IMR-90 (cell line): ENCODE measurements around the gene PCGF2. TPM values are rescaled to one million over a fixed set of nuclear protein-coding genes. Genes with fewer than 3 reads are reported as not detected.

Experiments used
- ATAC-seq: fragments of 200-7000 bp; cut with Tn5 transposase; 2 replicates; pipeline ENCODE4 v1.9.1; 2020; ENCODE audit warnings: low read depth, mild to moderate bottlenecking, moderate library complexity
- BruUV-seq: library from RNA; stranded (reverse); fragments of 400-500 nt; replicated peaks from 2 replicates; lab custom pipeline; 2021; lab: Mats Ljungman, UMichigan
- CTCF ChIA-PET: fragments of 300-600 bp; formaldehyde crosslinking; extraction: SDS; loops from one replicate; lab custom pipeline; 2021; ENCODE audit warnings: antibody characterized with exemption; lab: Yijun Ruan, JAX
- POLR2A ChIA-PET: fragments of 300-600 bp; sonication (Branson Sonifier 250); formaldehyde crosslinking; loops from one replicate; lab custom pipeline; 2022; ENCODE audit warnings: antibody characterized with exemption; ENCODE audit not compliant: unreplicated experiment; lab: Charles Lee
- DNase-seq: peaks from one replicate; pipeline ENCODE4 v3.0.0; 2013
- H2AFZ ChIP-seq: replicated peaks from 2 replicates; pipeline ENCODE3; 2013; ENCODE audit warnings: low read length, mild to moderate bottlenecking; ENCODE audit not compliant: poor library complexity
- H2AK5ac ChIP-seq: 2 replicates; pipeline ENCODE4 v1.6.1; 2013; ENCODE audit warnings: low read depth, low read length, inconsistent platforms
- H2AK9ac ChIP-seq: replicated peaks from 2 replicates; pipeline ENCODE3; 2013; ENCODE audit warnings: mild to moderate bottlenecking, low read depth, low read length, moderate library complexity; ENCODE audit not compliant: poor library complexity
- H2BK120ac ChIP-seq: 2 replicates; pipeline ENCODE4 v1.6.1; 2013; ENCODE audit warnings: low read depth, low read length, inconsistent platforms
- H2BK15ac ChIP-seq: 3 replicates; pipeline ENCODE4 v1.6.1; 2013; ENCODE audit warnings: low read depth, low read length, inconsistent platforms
- H2BK20ac ChIP-seq: 2 replicates; pipeline ENCODE4 v1.6.1; 2013; ENCODE audit warnings: low read depth, mild to moderate bottlenecking, inconsistent platforms, low read length, moderate library complexity
- H2BK5ac ChIP-seq: 2 replicates; pipeline ENCODE4 v1.6.1; 2013; ENCODE audit warnings: mild to moderate bottlenecking, low read depth, low read length, inconsistent platforms; ENCODE audit not compliant: poor library complexity, severe bottlenecking
- H3K14ac ChIP-seq: replicated peaks from 2 replicates; pipeline ENCODE4 v1.6.1; 2013; ENCODE audit warnings: low read depth, low read length, inconsistent platforms
- H3K18ac ChIP-seq: 2 replicates; pipeline ENCODE4 v1.6.1; 2013; ENCODE audit warnings: low read depth, low read length, control low read depth
- H3K23ac ChIP-seq: 2 replicates; pipeline ENCODE4 v1.6.1; 2013; ENCODE audit warnings: low read depth, low read length, inconsistent platforms
- H3K27ac ChIP-seq: 2 replicates; pipeline ENCODE4 v1.5.1; 2013; ENCODE audit warnings: mild to moderate bottlenecking, control low read depth, low read length; ENCODE audit not compliant: insufficient read depth
- H3K27me3 ChIP-seq: 2 replicates; pipeline ENCODE4 v1.6.1; 2013; ENCODE audit warnings: low read length; ENCODE audit not compliant: control insufficient read depth, insufficient read depth
- H3K36me3 ChIP-seq: 2 replicates; pipeline ENCODE4 v1.6.1; 2013; ENCODE audit warnings: low read length, mixed read lengths; ENCODE audit not compliant: control insufficient read depth, insufficient read depth
- H3K4ac ChIP-seq: 2 replicates; pipeline ENCODE4 v1.6.1; 2013; ENCODE audit warnings: low read depth, low read length, inconsistent platforms
- H3K4me1 ChIP-seq: 2 replicates; pipeline ENCODE4 v1.6.1; 2013; ENCODE audit warnings: low read length, mixed read lengths; ENCODE audit not compliant: control insufficient read depth, insufficient read depth
- H3K4me2 ChIP-seq: 2 replicates; pipeline ENCODE4 v1.6.1; 2013; ENCODE audit warnings: low read depth, mild to moderate bottlenecking, control low read depth, low read length, moderate library complexity
- H3K4me3 ChIP-seq: 2 replicates; pipeline ENCODE4 v1.5.1; 2013; ENCODE audit warnings: low read depth, mild to moderate bottlenecking, control low read depth, low read length, moderate library complexity; ENCODE audit not compliant: insufficient read depth
- H3K56ac ChIP-seq: 2 replicates; pipeline ENCODE4 v1.6.1; 2013; ENCODE audit warnings: low read length, inconsistent platforms; ENCODE audit not compliant: insufficient read depth; ENCODE audit errors: extremely low read depth
- H3K79me1 ChIP-seq, 2 experiments: 2 replicates each; pipeline ENCODE4 v1.6.1; 2013; ENCODE audit warnings: low read length in 2 of 2, inconsistent platforms in 1 of 2, low read depth in 1 of 2
- H3K9ac ChIP-seq: 2 replicates; pipeline ENCODE4 v1.6.1; 2013; ENCODE audit warnings: low read depth, low read length, control low read depth
- H3K9me1 ChIP-seq: 2 replicates; pipeline ENCODE4 v1.6.1; 2013; ENCODE audit warnings: low read length, inconsistent platforms; ENCODE audit not compliant: insufficient read depth
- H3K9me3 ChIP-seq: 2 replicates; pipeline ENCODE4 v1.6.1; 2013; ENCODE audit warnings: low read length; ENCODE audit not compliant: control insufficient read depth, insufficient read depth
- H4K20me1 ChIP-seq: 2 replicates; pipeline ENCODE4 v1.6.1; 2013; ENCODE audit warnings: low read length, inconsistent platforms; ENCODE audit not compliant: insufficient read depth
- H4K5ac ChIP-seq: 2 replicates; pipeline ENCODE4 v1.6.1; 2013; ENCODE audit warnings: mild to moderate bottlenecking, low read depth, low read length, control low read depth
- H4K8ac ChIP-seq, 2 experiments: 2 replicates each; pipeline ENCODE4 v1.6.1; 2013; ENCODE audit warnings: low read depth in 2 of 2, low read length in 2 of 2, control low read depth in 1 of 2, inconsistent platforms in 1 of 2
- H4K91ac ChIP-seq: 2 replicates; pipeline ENCODE4 v1.6.1; 2013; ENCODE audit warnings: low read depth, low read length, inconsistent platforms; ENCODE audit not compliant: insufficient read depth
- CHD1 ChIP-seq: IDR thresholded peaks from 2 replicates; pipeline ENCODE4 v1.6.1; 2012; ENCODE audit warnings: low read depth, low read length, improper control_type of control experiment
- FOS ChIP-seq: fragments of 150-350 bp; IDR thresholded peaks from 2 replicates; pipeline ENCODE4 v1.6.1; 2016; ENCODE audit warnings: low read depth, low read length
- MAFK ChIP-seq: IDR thresholded peaks from 2 replicates; pipeline ENCODE4 v1.6.1; 2012; ENCODE audit warnings: low read depth, low read length, improper control_type of control experiment
- MAZ ChIP-seq: IDR thresholded peaks from 2 replicates; pipeline ENCODE4 v1.6.1; 2012; ENCODE audit warnings: low read depth, mild to moderate bottlenecking, low read length, improper control_type of control experiment, moderate library complexity, borderline replicate concordance
- NFE2L2 ChIP-seq: fragments of 150-350 bp; IDR thresholded peaks from 2 replicates; pipeline ENCODE4 v1.6.1; 2016; ENCODE audit warnings: low read depth, mild to moderate bottlenecking, low read length
- POLR2A ChIP-seq: IDR thresholded peaks from 2 replicates; pipeline ENCODE4 v1.6.1; 2012; ENCODE audit warnings: mild to moderate bottlenecking, low read depth, low read length
- RCOR1 ChIP-seq: IDR thresholded peaks from 2 replicates; pipeline ENCODE4 v1.6.1; 2012; ENCODE audit warnings: mild to moderate bottlenecking, low read length, improper control_type of control experiment; ENCODE audit not compliant: insufficient replicate concordance
- USF2 ChIP-seq: fragments of 150-350 bp; IDR thresholded peaks from 2 replicates; pipeline ENCODE4 v1.6.1; 2017; ENCODE audit warnings: mild to moderate bottlenecking, antibody characterized with exemption, low read length, low read depth
- WGBS, 2 experiments: methylation state at CpG; one replicate each; pipeline versions ENCODE4 v1.1.5 to v1.1.7; 2013; ENCODE audit warnings: missing lambda C conversion rate in 2 of 2; ENCODE audit not compliant: insufficient read length in 1 of 2; ENCODE audit errors: extremely low coverage in 2 of 2; 5-methylcytosine and 5-hydroxymethylcytosine counted together
- dilution Hi-C: fragments of 300-500 bp; cut with HindIII; formaldehyde crosslinking; loops from one replicate; pipeline ENCODE4 v1.14.3; 2018; ENCODE audit warnings: low sequenced_read_pairs; ENCODE audit not compliant: unreplicated experiment
- in situ Hi-C: fragments of 300-500 bp; cut with MboI; formaldehyde crosslinking; loops from 3 replicates; pipeline ENCODE4 v1.14.3; 2019; ENCODE audit warnings: low sequenced_read_pairs, inconsistent platforms, mixed read lengths
- intact Hi-C: fragments of 100-400 bp; cut with micrococcal nuclease; formaldehyde crosslinking; loops from 2 replicates; pipeline ENCODE4 v1.10.0; 2022
- polyA plus RNA-seq, 3 experiments: library from polyadenylated mRNA; depleted of rRNA; stranded (reverse); fragments of >200 nt; gene quantifications; 2 replicates each; pipeline ENCODE4 v1.2.3, GENCODE V29; 2012; ENCODE audit warnings: low replicate concordance in 1 of 3
- total RNA-seq: library from RNA; depleted of rRNA; stranded (reverse); fragments of >200 nt; gene quantifications from 2 replicates; pipeline ENCODE4 v1.2.3, GENCODE V29; 2012

Gene PCGF2
- total and polyA plus RNA-seq, 2 of the 4 experiments (the other 2 are of a cell fraction) = 1.1 to 18.2 TPM

- H2BK20ac ChIP-seq = no peak overlapping the region
- H2AK9ac ChIP-seq = no peak overlapping the region
- no peaks in the 10 kb centered on the region for H4K20me1 ChIP-seq
- no peak overlapping the region for H3K4me2 ChIP-seq
- no peaks in the 10 kb centered on the region for H3K4me1 ChIP-seq
- H2BK5ac ChIP-seq = no peak overlapping the region
- no peak overlapping the region for H2AFZ ChIP-seq
- no peak overlapping the region for H3K23ac ChIP-seq
- ATAC-seq (no peak), DNase-seq (no peak)
- peaks cover 71% of the 10 kb centered on the region for H3K36me3 ChIP-seq
- no peak overlapping the region for H3K27ac ChIP-seq
- no peak overlapping the region for H3K18ac ChIP-seq
- no peaks in the 10 kb centered on the region for H3K27me3 ChIP-seq
- H4K5ac ChIP-seq = no peak overlapping the region
- H3K4me3 ChIP-seq = no peak overlapping the region
- ChIA-PET POLR2A (no interaction called here), CTCF (no interaction called here)
- no peak overlapping the region for H3K9ac ChIP-seq
- in situ Hi-C loops (no loop called here), intact Hi-C loops (no loop called here), dilution Hi-C loops (no loop called here)
- H3K4ac ChIP-seq = no peak overlapping the region
- H3K56ac ChIP-seq = no peak overlapping the region
- no peak overlapping the region for H3K14ac ChIP-seq
- H2BK120ac ChIP-seq = no peak overlapping the region
- no TSS peak for BruUV-seq
- no peak overlapping the region for H4K8ac ChIP-seq
- no peak overlapping the region for H4K91ac ChIP-seq
- WGBS, 2 experiments = 95% methylated on average over 6 of the region's 12 CpGs; no CpG with 5 or more reads in 1 of the 2 experiments
- H3K9me3 ChIP-seq = no peaks in the 10 kb centered on the region
- H3K9me1 ChIP-seq = no peaks in the 10 kb centered on the region
- H2AK5ac ChIP-seq = no peak overlapping the region
- TF ChIP-seq POLR2A (no peak), MAZ (no peak), MAFK (no peak), FOS (no peak), RCOR1 (no peak), CHD1 (no peak), NFE2L2 (no peak), USF2 (no peak)
- H2BK15ac ChIP-seq = no peak overlapping the region
- H3K79me1 ChIP-seq = no peaks in the 10 kb centered on the region
Measured at GRCh38 chr17:38717139-38717745, 30.9 kb downstream of the PCGF2 start.
